ENCODE results near the gene NAA11. TPM values are rescaled to one million over a fixed set of nuclear protein-coding genes. Genes with fewer than 3 reads are reported as not detected.

Gene NAA11
- total RNA-seq, 1 experiment from 2014 or later, result not detected

DNA sequence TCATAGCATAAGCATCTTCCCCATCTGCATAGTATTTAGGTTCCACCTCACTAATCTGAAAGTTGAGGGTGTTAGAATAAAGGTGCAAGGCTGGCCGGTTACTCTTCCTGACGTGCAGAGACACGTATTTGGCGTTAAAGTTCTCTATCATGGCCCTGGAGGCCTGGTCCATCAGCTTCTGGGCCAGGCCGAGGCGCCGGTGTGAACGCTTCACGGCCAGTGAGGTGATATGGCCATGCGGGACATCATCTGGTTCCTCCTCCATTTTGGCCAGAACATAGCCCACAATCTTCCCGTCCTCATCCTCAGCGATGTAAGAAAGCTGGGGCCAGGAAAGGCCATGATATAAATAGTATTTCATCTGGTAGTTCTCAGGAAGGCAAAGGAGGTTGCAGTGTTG, 425 bp downstream of the NAA11 start:
- H3K27ac Mint-ChIP-seq, result no peak overlapping the region
- H3K27me3 ChIP-seq (ENCODE audit: insufficient read depth, low read length), result no peaks in the 10 kb centered on the region
- no peak overlapping the region for H2BK12ac ChIP-seq (ENCODE audit: insufficient read length, low read depth, low read length)
- DNase-seq, result no peak
- no peaks in the 10 kb centered on the region for H3K9me3 ChIP-seq (ENCODE audit: control insufficient read depth, low read depth, low read length)
- no peak overlapping the region for H2BK120ac ChIP-seq (ENCODE audit: low read depth, low read length, poor library complexity, severe bottlenecking)
- no peaks in the 10 kb centered on the region for H3K4me1 ChIP-seq (ENCODE audit: insufficient read depth, low read length)
- H4K20me1 ChIP-seq (ENCODE audit: control insufficient read depth, insufficient read depth, insufficient read length), result no peaks in the 10 kb centered on the region
- H3K9me3 Mint-ChIP-seq, result no peaks in the 10 kb centered on the region; a peak in 1 of 5 replicates
- no peak overlapping the region for H3K4ac ChIP-seq (ENCODE audit: low read depth, low read length)
- no peak overlapping the region for H3K9ac ChIP-seq (ENCODE audit: extremely low read depth, insufficient read length, low read length)
- H2BK5ac ChIP-seq (ENCODE audit: insufficient read length, low read length), result no peak overlapping the region
- H3K23ac ChIP-seq (ENCODE audit: insufficient read length, low read depth, low read length), result no peak overlapping the region
- no peaks in the 10 kb centered on the region for H3K79me2 ChIP-seq (ENCODE audit: insufficient read depth, low read length)
- no peak overlapping the region for H3K4me2 ChIP-seq (ENCODE audit: insufficient read depth, insufficient read length, low read length)
- no peaks in the 10 kb centered on the region for H3K36me3 Mint-ChIP-seq (ENCODE audit: insufficient read depth in 1 of 3, low read depth in 3 of 3)
- no peak overlapping the region for H3K27ac ChIP-seq (ENCODE audit: insufficient read length, low read depth, low read length)
- H3K23me2 ChIP-seq (ENCODE audit: insufficient read length, low read depth, low read length, poor library complexity, severe bottlenecking), result no peaks in the 10 kb centered on the region
- no peak overlapping the region for H3K18ac ChIP-seq (ENCODE audit: insufficient read length, low read depth, low read length)
- WGBS (ENCODE audit: extremely low coverage, insufficient read length, low lambda C conversion rate), result no CpG with 5 or more reads among the region's 12 CpGs
- H2AFZ ChIP-seq (ENCODE audit: low read length), result no peak overlapping the region
- no peak overlapping the region for H3T11ph ChIP-seq (ENCODE audit: low read length)
- H3K56ac ChIP-seq (ENCODE audit: insufficient read length, low read depth, low read length), result no peak overlapping the region
- H2AK5ac ChIP-seq (ENCODE audit: insufficient read length, low read length), result no peak overlapping the region
- no peak overlapping the region for H4K5ac ChIP-seq (ENCODE audit: insufficient read length, low read depth, low read length)
- TF ChIP-seq CTCF (conservative IDR thresholded peaks at IDR 0.05), result no peak
- H3K4me3 Mint-ChIP-seq, result no peak overlapping the region
- no peaks in the 10 kb centered on the region for H3K4me1 Mint-ChIP-seq
- H2BK15ac ChIP-seq (ENCODE audit: low read depth, low read length), result no peak overlapping the region
- no peak overlapping the region for H2BK20ac ChIP-seq (ENCODE audit: low read depth, low read length, poor library complexity, severe bottlenecking)
- no peak overlapping the region for H4K8ac ChIP-seq (replicated peaks; ENCODE audit: insufficient read length, low read depth, low read length)
- H4K91ac ChIP-seq (ENCODE audit: insufficient read length, low read depth, low read length), result no peak overlapping the region
- H3K27me3 Mint-ChIP-seq (ENCODE audit: low read depth), result no peaks in the 10 kb centered on the region
- no peaks in the 10 kb centered on the region for H3K79me1 ChIP-seq (ENCODE audit: insufficient read depth, low read depth, low read length, poor library complexity, severe bottlenecking)
- no peak overlapping the region for H3K14ac ChIP-seq (ENCODE audit: insufficient read depth, low read length)

Measured in H9 (cell line).